Measurements from ENCODE around the gene MCTP2.

The MCTP2 gene

DNA sequence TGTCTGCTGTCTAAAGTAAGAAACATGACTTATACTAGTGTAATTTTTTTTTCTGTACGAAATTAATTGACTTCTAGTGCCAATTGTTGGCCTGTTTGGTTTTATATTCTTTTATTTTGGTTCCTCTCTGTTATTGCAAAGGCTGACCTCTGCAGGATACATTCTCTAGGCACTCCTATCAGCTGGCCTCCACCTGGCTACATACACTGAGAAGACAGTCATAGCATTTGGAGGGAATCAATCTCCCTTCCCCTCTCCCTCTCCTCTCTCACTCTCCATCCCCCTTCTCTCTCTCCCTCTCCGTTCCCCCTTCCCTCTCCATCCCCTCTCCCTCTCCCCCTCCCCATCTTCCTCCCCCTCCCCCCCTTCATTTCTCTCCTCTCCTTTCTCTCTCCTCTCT is 116.7 kb downstream of the MCTP2 start:
- TF ChIP-seq POLR2A (IDR thresholded peaks at IDR 0.05; ENCODE audit: low read length) (no peak), GATA1 (IDR thresholded peaks at IDR 0.05; ENCODE audit: low read depth, low read length) (no peak)
- no peak for DNase-seq

DNA sequence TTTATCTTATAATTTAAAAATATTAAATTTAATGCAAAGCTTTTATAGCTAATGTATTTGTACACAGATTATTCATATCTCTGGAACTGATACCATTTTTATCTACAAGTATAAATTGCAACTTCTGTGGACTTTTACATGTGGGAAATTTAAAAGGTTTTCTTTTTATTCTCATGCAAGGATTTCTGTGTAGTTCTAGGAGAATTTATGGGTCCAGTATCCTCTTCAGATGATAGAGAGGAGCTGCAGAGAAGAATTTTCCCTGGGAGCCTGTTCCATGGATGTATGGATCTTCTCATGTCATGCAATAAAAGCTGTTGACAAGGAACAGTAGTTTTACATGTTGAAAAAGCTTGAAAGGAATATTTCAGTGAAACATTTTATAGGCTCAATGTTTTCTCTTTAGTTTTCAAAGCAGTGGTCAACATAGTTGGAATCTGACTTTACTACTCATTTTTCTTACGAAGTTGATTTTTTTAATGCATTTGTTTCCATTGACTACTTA is 119.7 kb downstream of the MCTP2 start:
- TF ChIP-seq POLR2A (IDR thresholded peaks at IDR 0.05; ENCODE audit: low read length): no peak
- no peak for TF ChIP-seq GATA1 (IDR thresholded peaks at IDR 0.05; ENCODE audit: low read depth, low read length)
- no peak for DNase-seq

DNA sequence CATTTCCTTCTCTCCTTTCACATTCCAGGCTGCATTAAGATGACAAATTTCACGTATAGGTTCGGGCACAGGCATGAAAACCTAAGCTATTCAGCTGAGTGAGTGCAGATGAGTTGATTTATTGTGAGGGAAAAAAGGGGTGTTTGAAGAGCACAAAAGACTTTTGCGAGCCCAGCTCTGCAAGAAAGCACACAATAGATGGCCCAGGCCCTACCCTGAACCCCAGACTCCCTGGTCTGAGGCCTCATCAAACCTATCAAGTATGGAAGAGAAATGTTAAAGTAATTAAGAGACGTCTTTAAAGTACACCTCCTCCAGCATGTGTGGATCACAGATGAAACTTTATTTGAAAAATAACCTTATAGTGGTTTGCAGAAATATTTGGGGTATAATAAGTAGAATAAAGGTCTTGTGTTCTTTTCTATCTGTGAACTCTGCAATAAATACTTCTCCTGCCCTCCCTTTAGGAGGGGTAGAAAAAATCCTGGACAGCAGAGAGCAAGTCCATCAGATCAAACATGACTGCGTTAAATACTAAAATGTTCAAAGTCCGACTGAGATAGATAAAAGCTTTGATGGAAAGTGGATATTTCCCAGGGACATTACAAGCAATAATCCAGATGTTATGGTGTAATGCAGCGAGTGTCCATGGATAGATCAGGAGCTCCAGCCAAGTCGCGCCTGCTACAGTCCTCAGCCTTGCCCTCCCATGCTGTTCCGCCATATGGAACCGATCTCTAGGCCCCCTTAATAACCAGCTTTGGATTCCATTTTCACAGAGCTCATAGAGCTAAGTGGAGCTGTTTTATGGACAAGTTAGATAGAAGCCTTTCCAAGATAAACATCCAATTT is 121.5 kb downstream of the MCTP2 start:
- TF ChIP-seq GATA1 (IDR thresholded peaks at IDR 0.05; ENCODE audit: low read depth, low read length) (no peak), POLR2A (IDR thresholded peaks at IDR 0.05; ENCODE audit: low read length) (no peak)

DNA sequence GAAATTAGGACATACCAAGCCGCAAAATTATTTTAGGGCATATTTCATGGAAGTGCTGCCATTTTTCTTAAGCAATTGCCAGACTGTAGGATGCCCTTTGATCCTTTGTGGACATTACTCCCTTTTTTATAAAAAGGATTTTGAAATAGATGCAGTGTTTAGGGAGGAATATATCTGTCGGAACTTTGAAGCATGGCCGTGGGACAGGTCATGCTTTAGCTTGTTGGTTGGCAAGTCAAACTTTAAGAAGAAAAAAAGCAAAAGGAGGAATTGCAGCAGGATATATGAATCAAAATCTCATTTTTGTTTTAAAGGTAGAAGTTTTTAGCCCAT is 122.1 kb downstream of the MCTP2 start:
- DNase-seq: no peak
- no peak for TF ChIP-seq POLR2A (IDR thresholded peaks at IDR 0.05; ENCODE audit: low read length)
- TF ChIP-seq GATA1 (IDR thresholded peaks at IDR 0.05; ENCODE audit: low read depth, low read length): no peak

More for the DNA sequence above, 121.5 kb downstream of the MCTP2 start:
- DNase-seq: no peak

DNA sequence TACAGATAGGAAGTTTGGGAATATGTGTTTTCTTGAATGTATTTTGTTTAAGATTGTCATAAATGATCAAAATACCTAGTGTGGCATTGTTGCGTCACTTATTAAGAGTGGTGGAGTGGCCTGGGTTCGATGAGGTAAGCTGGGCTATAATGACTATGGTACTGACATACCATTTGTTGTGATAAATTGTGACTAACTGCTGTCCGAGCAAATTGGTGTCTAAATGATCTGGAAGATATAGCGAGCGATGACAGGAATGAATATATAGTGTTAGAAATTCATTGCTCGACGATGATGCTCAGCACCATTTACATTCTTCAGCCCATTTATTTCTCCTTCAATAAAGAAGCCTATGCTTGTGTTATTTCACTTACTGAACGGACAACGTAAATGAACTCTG is 123.3 kb downstream of the MCTP2 start:
- no peak for DNase-seq
- TF ChIP-seq POLR2A (IDR thresholded peaks at IDR 0.05; ENCODE audit: low read length) (no peak), GATA1 (IDR thresholded peaks at IDR 0.05; ENCODE audit: low read depth, low read length) (no peak)

DNA sequence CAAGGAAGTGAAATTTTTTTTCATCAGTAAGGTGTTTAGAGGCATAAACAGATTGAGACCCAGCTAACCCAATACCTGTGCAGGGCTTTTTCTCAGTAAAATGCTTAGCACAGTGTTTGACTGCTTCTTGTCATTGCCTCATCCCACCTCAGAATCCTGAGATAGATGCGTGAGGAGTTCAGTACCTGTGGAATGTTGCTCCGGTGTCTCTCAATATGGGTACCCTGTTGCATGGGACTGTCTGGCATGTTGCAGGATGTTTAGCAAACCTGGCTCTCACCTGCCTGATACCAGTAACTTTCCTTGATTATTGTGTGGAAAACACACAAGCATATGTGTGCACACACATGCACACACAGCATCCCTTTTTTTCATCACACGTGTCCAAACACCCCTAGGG is 128.4 kb downstream of the MCTP2 start:
- DNase-seq: no peak
- TF ChIP-seq POLR2A (IDR thresholded peaks at IDR 0.05; ENCODE audit: low read length) (no peak), GATA1 (IDR thresholded peaks at IDR 0.05; ENCODE audit: low read depth, low read length) (no peak)

DNA sequence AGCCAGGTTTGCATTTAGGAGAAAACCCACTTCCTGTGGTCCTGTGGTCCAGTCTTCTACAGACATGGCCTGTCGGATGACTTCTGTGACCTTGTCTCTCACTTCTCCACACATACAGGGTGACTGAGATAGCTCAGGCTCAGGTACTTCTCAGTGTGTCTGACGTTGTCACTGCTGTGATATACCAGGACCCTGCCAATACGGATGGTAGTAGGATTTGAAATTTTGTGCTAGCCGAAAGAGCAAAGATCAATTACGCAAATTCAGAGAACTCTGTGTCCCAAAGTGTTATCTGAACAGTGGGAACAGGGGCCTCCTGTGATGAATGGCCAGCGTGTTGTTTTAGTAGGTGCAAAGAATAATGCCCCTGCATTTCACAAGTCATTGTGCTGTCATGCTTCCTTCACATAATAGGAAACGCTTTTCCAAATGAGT is 128.9 kb downstream of the MCTP2 start:
- no peak for DNase-seq
- no peak for TF ChIP-seq GATA1 (IDR thresholded peaks at IDR 0.05; ENCODE audit: low read depth, low read length)
- no peak for TF ChIP-seq POLR2A (IDR thresholded peaks at IDR 0.05; ENCODE audit: low read length)

DNA sequence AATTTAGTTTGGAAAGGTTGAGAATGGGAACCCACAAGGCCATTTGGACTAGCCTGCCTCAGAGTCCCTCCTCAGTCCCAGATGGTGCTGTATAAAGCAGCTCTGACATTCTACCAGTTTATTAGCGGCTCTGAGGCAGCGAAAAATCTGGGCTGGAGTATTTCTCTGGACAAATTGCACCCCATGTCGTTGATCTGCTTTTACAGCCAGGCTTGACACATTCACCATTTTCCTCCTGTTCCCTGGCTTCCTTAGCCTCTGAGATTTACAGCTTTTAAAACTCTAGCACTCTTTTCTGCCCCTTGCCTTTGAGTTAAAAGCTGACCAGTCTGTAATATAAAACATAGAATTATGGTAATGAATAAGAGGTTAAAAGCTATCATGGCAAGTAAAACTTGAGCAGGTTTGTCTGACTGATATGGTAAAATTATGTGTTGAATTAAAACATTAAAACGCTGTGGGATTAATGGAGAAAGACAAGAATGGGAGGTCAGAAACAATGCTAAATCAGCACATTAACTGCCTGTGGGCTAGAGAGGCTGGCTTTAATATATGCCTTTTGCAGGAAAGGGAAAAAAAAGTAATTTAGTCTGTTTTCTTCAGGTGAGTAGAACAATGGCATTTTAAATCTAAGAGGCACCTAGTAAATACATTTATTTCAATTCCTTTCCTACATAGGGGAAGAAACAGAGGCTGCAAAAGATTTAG is 131.2 kb downstream of the MCTP2 start:
- TF ChIP-seq GATA1 (IDR thresholded peaks at IDR 0.05; ENCODE audit: low read depth, low read length) (no peak), POLR2A (IDR thresholded peaks at IDR 0.05; ENCODE audit: low read length) (no peak)
- DNase-seq: no peak

DNA sequence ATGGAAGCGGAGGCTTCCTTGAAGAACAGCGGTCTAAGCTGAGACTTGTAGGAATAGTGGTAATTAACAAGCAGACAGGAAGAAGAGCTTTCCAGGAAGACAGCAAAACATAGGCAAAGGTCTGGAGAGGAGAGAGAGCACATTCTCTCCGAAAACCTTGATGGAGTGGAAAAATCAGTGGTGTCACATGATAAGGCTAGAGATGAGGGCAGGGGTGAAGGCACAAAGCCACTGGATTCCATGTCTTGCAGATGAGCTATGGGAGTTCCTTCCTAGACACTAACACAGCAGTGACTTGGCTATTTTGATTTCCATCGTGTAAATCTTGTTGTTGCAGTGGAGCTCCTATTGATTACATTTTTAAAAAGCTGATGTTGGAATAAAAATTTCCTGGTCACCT is 132.0 kb downstream of the MCTP2 start:
- no peak for DNase-seq
- TF ChIP-seq POLR2A (IDR thresholded peaks at IDR 0.05; ENCODE audit: low read length) (no peak), GATA1 (IDR thresholded peaks at IDR 0.05; ENCODE audit: low read depth, low read length) (no peak)

DNA sequence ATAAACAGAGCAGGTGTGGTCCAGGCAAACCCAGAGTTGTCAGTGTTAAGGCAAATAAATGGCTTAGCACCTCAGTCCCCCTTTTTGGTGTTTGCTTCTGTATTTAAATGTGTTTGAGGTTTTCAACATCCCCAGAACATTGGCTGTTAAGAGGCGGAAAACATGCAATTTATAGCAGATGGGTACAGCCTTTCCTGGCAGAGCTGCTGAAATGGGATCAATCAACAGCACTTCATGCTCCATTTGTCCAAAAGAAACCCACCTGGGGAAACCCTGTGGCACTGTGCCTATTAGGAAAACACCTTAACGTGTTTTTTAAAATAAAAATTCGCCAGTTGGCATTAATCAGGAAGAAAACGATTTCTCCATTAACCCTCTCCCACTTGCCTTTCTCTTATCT is 135.4 kb downstream of the MCTP2 start:
- TF ChIP-seq GATA1 (IDR thresholded peaks at IDR 0.05; ENCODE audit: low read depth, low read length) (no peak), POLR2A (IDR thresholded peaks at IDR 0.05; ENCODE audit: low read length) (no peak)
- DNase-seq: no peak

DNA sequence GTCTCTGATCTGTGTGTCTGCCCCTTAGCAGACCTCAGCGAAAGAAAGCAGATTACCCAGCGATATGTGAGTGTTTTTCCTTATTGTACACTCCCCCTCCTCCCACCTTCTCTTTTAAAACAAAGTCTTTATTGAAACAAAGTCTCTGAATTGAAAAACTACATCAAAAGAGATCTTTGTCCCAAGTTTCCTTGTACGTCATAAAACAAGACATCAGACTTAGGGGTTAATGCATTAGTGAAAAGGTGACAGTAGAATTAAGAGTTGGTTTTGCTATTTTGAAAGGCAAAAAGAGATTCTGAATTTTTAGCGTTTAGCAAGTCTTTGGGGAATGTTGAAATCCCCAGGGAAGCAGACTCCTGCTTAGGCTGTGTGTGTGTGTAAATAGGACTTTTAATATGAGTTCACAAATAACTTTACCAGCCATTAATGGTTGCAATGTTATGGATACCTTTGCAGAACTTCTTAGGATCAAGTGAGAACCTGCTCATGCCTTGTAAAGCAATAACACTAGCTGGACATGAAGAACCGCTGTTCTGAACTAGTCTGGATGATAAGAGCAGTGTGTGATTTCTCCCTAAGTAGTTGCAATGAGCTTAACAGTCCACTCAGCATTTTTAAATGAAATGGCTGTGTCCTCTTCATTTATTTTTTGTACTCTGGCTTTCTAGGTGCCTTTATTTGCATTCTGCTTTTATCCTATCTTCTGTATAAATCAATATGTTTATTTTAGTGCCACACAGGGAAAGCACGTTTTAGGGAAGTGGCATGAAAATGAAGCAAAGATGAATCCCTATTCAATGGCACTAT is 136.6 kb downstream of the MCTP2 start:
- TF ChIP-seq POLR2A (IDR thresholded peaks at IDR 0.05; ENCODE audit: low read length): no peak
- TF ChIP-seq GATA1 (IDR thresholded peaks at IDR 0.05; ENCODE audit: low read depth, low read length): no peak
- DNase-seq: no peak

DNA sequence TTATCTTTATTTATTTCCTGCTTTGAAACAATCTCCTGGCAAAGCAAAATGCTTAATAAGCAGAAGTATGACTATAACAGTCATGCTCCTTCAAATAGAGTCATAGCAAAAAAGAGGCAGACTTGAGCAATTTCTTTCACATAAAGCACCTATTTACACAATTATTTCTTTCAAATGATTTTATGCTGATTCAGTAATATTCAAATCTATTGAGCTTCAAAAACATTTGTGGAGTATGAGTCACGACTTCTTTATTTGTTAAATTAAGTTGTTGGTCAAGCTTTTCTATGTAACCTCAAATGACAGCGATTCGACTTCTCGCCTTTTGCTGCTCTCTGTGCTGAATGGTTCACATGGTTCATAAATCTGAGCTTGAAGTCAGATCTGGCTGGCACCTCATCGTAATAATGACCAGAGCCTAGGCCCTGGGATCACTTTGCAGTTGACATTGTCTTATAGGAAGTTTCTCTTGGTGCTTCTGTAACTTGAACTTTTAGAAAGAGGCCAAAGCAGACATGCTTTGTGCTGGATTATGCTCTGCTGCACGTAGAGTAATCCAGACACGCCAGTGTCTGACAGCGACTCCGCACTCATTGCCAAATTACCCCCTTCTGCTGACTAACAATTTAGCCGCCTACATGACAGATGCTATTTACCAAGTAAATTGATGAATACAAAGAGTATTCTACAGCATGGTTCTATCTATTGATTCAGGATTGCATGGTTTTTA is 139.0 kb downstream of the MCTP2 start:
- DNase-seq: no peak
- TF ChIP-seq POLR2A (IDR thresholded peaks at IDR 0.05; ENCODE audit: low read length) (no peak), GATA1 (IDR thresholded peaks at IDR 0.05; ENCODE audit: low read depth, low read length) (no peak)

DNA sequence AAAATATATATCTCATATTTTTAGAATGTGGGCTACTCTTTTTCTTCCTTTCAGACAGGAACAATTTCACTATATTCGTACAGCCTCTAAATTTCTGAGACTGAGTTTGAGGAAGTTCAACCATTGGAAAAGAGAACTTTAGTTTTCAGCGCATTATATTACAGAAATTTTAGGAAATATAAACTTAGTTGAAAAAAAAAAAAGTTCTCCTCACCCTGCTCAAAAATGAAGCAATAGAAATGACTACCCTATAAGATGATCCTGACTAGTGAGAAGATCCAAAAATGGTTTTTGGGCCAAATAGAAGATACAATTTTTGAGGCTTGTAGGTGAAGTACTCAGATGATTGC is 139.6 kb downstream of the MCTP2 start:
- no peak for TF ChIP-seq POLR2A (IDR thresholded peaks at IDR 0.05; ENCODE audit: low read length)
- no peak for TF ChIP-seq GATA1 (IDR thresholded peaks at IDR 0.05; ENCODE audit: low read depth, low read length)
- DNase-seq: no peak
